ENCODE data around the gene HP1BP3.

GRCh38 chr1:20770314-20771087 lies 16.6 kb downstream of the HP1BP3 start:
- no peak for TF ChIP-seq CTCF (IDR thresholded peaks at IDR 0.05)
- no peak for TF ChIP-seq POLR2A (IDR thresholded peaks at IDR 0.05)

All from suprapubic skin (tissue), 3 donors.